ENCODE data around the gene CPNE5. TPM values are rescaled to one million over a fixed set of nuclear protein-coding genes. Genes with fewer than 3 reads are reported as not detected.
A peak's percentile ranks its signal among the peaks of the same experiment; 100 is the strongest.

The CPNE5 gene
- total RNA-seq, 1 donor from 2014 or later: 2.9 TPM

GRCh38 chr6:36769183-36769675 lies 70.0 kb downstream of the CPNE5 start:
- H3K4me1 Mint-ChIP-seq (ENCODE audit: low read depth, unreplicated experiment): peaks cover 24% of the 10 kb centered on the region
- peaks cover 4% of the 10 kb centered on the region for H3K27me3 Mint-ChIP-seq (ENCODE audit: unreplicated experiment)
- H3K27ac Mint-ChIP-seq (ENCODE audit: unreplicated experiment): no peak overlapping the region
- no peaks in the 10 kb centered on the region for H3K36me3 Mint-ChIP-seq (ENCODE audit: unreplicated experiment)
- TF ChIP-seq CTCF (IDR thresholded peaks at IDR 0.05; ENCODE audit: partially characterized antibody, unreplicated experiment): no peak
- H3K4me3 Mint-ChIP-seq (ENCODE audit: unreplicated experiment): no peak overlapping the region
- no peak for DNase-seq
- H3K9me3 Mint-ChIP-seq (ENCODE audit: unreplicated experiment): peaks cover 2% of the 10 kb centered on the region

GRCh38 chr6:36766399-36766945 lies 72.8 kb downstream of the CPNE5 start:
- H3K4me1 Mint-ChIP-seq (ENCODE audit: low read depth, unreplicated experiment): peaks cover 19% of the 10 kb centered on the region
- no peak overlapping the region for H3K4me3 Mint-ChIP-seq (ENCODE audit: unreplicated experiment)
- no peak overlapping the region for H3K27ac Mint-ChIP-seq (ENCODE audit: unreplicated experiment)
- peak; percentile 12 for TF ChIP-seq CTCF (IDR thresholded peaks at IDR 0.05; ENCODE audit: partially characterized antibody, unreplicated experiment)
- H3K36me3 Mint-ChIP-seq (ENCODE audit: unreplicated experiment): no peaks in the 10 kb centered on the region
- H3K27me3 Mint-ChIP-seq (ENCODE audit: unreplicated experiment): peaks cover 2% of the 10 kb centered on the region
- DNase-seq: no peak
- H3K9me3 Mint-ChIP-seq (ENCODE audit: unreplicated experiment): no peaks in the 10 kb centered on the region

- DNase-seq: peak; percentile 92
- H3K4me1 Mint-ChIP-seq (ENCODE audit: low read depth, unreplicated experiment): peaks cover 16% of the 10 kb centered on the region
- H3K36me3 Mint-ChIP-seq (ENCODE audit: unreplicated experiment): no peaks in the 10 kb centered on the region
- H3K4me3 Mint-ChIP-seq (ENCODE audit: unreplicated experiment): peak overlapping the region; percentile 26
- no peak overlapping the region for H3K27ac Mint-ChIP-seq (ENCODE audit: unreplicated experiment)
- no peaks in the 10 kb centered on the region for H3K9me3 Mint-ChIP-seq (ENCODE audit: unreplicated experiment)
- H3K27me3 Mint-ChIP-seq (ENCODE audit: unreplicated experiment): peaks cover 2% of the 10 kb centered on the region
- peak; percentile 82 for TF ChIP-seq CTCF (IDR thresholded peaks at IDR 0.05; ENCODE audit: partially characterized antibody, unreplicated experiment)
These were observed 73.4 kb downstream of the CPNE5 start for GRCh38 chr6:36765594-36766398.

GRCh38 chr6:36765190-36765589 lies 74.1 kb downstream of the CPNE5 start:
- Mint-ChIP-seq H3K27ac (ENCODE audit: unreplicated experiment) (no peak overlapping the region), H3K36me3 (ENCODE audit: unreplicated experiment) (no peaks in the 10 kb centered on the region), H3K4me1 (ENCODE audit: low read depth, unreplicated experiment) (peaks cover 12% of the 10 kb centered on the region), H3K4me3 (ENCODE audit: unreplicated experiment) (no peak overlapping the region), H3K9me3 (ENCODE audit: unreplicated experiment) (no peaks in the 10 kb centered on the region), H3K27me3 (ENCODE audit: unreplicated experiment) (peaks cover 2% of the 10 kb centered on the region)
- no peak for TF ChIP-seq CTCF (IDR thresholded peaks at IDR 0.05; ENCODE audit: partially characterized antibody, unreplicated experiment)
- DNase-seq: no peak

- no peak overlapping the region for H3K4me3 Mint-ChIP-seq (ENCODE audit: unreplicated experiment)
- no peaks in the 10 kb centered on the region for H3K27me3 Mint-ChIP-seq (ENCODE audit: unreplicated experiment)
- H3K27ac Mint-ChIP-seq (ENCODE audit: unreplicated experiment): no peak overlapping the region
- no peaks in the 10 kb centered on the region for H3K36me3 Mint-ChIP-seq (ENCODE audit: unreplicated experiment)
- no peak for TF ChIP-seq CTCF (IDR thresholded peaks at IDR 0.05; ENCODE audit: partially characterized antibody, unreplicated experiment)
- DNase-seq: no peak
- H3K9me3 Mint-ChIP-seq (ENCODE audit: unreplicated experiment): no peaks in the 10 kb centered on the region
- peaks cover 7% of the 10 kb centered on the region for H3K4me1 Mint-ChIP-seq (ENCODE audit: low read depth, unreplicated experiment)
These were observed 77.1 kb downstream of the CPNE5 start for GRCh38 chr6:36762123-36762522.

All from glutamatergic neuron (in vitro differentiated cells).